Testis (tissue), 3 donors: ENCODE measurements around the gene EID1. TPM values are rescaled to one million over a fixed set of nuclear protein-coding genes. Genes with fewer than 3 reads are reported as not detected.
A peak's percentile ranks its signal among the peaks of the same experiment; 100 is the strongest.
"Not testable (repeated sequence)": the region's sequence is repeated elsewhere in the genome, so short reads cannot be mapped to it uniquely, and the experiment has no call there.

Experiments
- DNase-seq: peaks from one replicate; pipeline ENCODE4 v3.0.0-alpha.2; 2019
- H3K27ac ChIP-seq, 2 donors: fragments of 200-600 bp; sonication (generic); one replicate each; pipeline ENCODE4 v1.5.1; 2019
- H3K27me3 ChIP-seq: fragments of 200-600 bp; sonication (generic); one replicate; pipeline ENCODE4 v1.5.1; 2019
- H3K36me3 ChIP-seq: fragments of 200-600 bp; sonication (generic); one replicate; pipeline ENCODE4 v1.5.1; 2017; ENCODE audit warnings: low read depth; ENCODE audit errors: missing control alignments
- H3K4me1 ChIP-seq: fragments of 200-600 bp; sonication (generic); one replicate; pipeline ENCODE4 v1.5.1; 2019
- H3K4me3 ChIP-seq, 2 donors: fragments of 200-600 bp; sonication (generic); one replicate each; pipeline ENCODE4 v1.5.1; 2017 to 2019
- H3K9me3 ChIP-seq: fragments of 200-600 bp; sonication (generic); one replicate; pipeline ENCODE4 v1.5.1; 2017
- POLR2A ChIP-seq: fragments of 450-650 bp; IDR thresholded peaks from one replicate; pipeline ENCODE4 v1.6.1; 2017; ENCODE audit warnings: antibody characterized with exemption, mild to moderate bottlenecking, moderate library complexity
- WGBS, 2 donors: methylation state at CpG; one replicate each; pipeline ENCODE4 v1.1.5; 2018; 5-methylcytosine and 5-hydroxymethylcytosine counted together
- intact Hi-C: fragments of 100-400 bp; cut with DNase I; formaldehyde crosslinking; loops from one replicate; pipeline ENCODE4 v1.15.1; 2023; ENCODE audit warnings: low total_unique reads
- polyA plus RNA-seq: library from polyadenylated mRNA; stranded (reverse); fragments of 350-450 nt; fragmentation: Illumina TruSeq; extraction: RNeasy Lipid Tissue Mini Kit (QIAGEN cat#74804); gene quantifications from one replicate; pipeline ENCODE4 v1.2.3, GENCODE V29; 2014; ENCODE audit warnings: low read depth, low replicate concordance; ENCODE audit not compliant: insufficient read depth
- total RNA-seq, 2 donors: library from RNA; depleted of rRNA; stranded (reverse); fragments of >200 nt; gene quantifications; one replicate each; pipeline ENCODE4 v1.2.3, GENCODE V29; 2016
- TF ChIP-seq, protein P1 (sequence below), 3 experiments: fragments of 450-650 bp in 2 of 3; fragments of 200-600 bp in 1 of 3; sonication (generic) in 1 of 3; IDR thresholded peaks; one replicate each; pipeline ENCODE4 v1.5.1; 2016 to 2019; ENCODE audit warnings: antibody characterized with exemption in 3 of 3, mild to moderate bottlenecking in 2 of 3, moderate library complexity in 1 of 3

The EID1 gene
- total and polyA plus RNA-seq, 3 donors from 2014 or later: 84.1 to 229 (median 164) TPM

DNA sequence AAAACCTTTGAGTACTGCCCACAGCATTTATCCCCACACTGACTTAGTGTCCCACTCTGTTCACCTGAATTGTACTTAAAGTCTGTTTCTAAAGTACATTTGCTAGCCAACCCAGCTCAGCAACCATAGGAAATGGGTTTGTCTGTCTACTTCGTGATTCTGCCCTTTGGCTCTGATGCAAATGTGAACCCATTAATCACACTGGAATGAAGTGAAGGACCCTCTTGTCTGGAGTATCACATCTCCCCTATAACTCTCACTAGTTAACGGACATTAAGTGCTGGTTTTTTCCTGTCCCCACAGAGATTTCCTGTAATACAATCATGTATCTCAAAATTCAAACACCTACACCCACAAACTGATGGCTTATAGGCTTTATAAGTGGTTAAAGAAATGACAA is 20.5 kb downstream of the EID1 start:
- H3K4me1 ChIP-seq: peaks cover 28% of the 10 kb centered on the region
- no peak for DNase-seq
- intact Hi-C loops: no loop called here
- no peak overlapping the region for H3K4me3 ChIP-seq
- H3K9me3 ChIP-seq: no peaks in the 10 kb centered on the region
- H3K27ac ChIP-seq: peak overlapping the region; percentile 81 to 90
- no peaks in the 10 kb centered on the region for H3K36me3 ChIP-seq
- no peaks in the 10 kb centered on the region for H3K27me3 ChIP-seq
- 51 to 75% methylated on average over 2 of the region's 2 CpGs for WGBS, 2 donors
- TF ChIP-seq, protein P1, sequence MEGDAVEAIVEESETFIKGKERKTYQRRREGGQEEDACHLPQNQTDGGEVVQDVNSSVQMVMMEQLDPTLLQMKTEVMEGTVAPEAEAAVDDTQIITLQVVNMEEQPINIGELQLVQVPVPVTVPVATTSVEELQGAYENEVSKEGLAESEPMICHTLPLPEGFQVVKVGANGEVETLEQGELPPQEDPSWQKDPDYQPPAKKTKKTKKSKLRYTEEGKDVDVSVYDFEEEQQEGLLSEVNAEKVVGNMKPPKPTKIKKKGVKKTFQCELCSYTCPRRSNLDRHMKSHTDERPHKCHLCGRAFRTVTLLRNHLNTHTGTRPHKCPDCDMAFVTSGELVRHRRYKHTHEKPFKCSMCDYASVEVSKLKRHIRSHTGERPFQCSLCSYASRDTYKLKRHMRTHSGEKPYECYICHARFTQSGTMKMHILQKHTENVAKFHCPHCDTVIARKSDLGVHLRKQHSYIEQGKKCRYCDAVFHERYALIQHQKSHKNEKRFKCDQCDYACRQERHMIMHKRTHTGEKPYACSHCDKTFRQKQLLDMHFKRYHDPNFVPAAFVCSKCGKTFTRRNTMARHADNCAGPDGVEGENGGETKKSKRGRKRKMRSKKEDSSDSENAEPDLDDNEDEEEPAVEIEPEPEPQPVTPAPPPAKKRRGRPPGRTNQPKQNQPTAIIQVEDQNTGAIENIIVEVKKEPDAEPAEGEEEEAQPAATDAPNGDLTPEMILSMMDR (IDR thresholded peaks at IDR 0.05): no peak
- no peak for TF ChIP-seq POLR2A

GRCh38 chr15:48899793-48900192 is 21.9 kb downstream of the EID1 start:
- Histone ChIP-seq H3K36me3 (no peaks in the 10 kb centered on the region), H3K9me3 (no peaks in the 10 kb centered on the region), H3K4me3 (no peak overlapping the region), H3K27me3 (no peaks in the 10 kb centered on the region), H3K4me1 (peaks cover 28% of the 10 kb centered on the region), H3K27ac (peak overlapping the region in 1 of 2 donors; percentile 56)
- TF ChIP-seq, protein P1 (IDR thresholded peaks at IDR 0.05): no peak
- no peak for TF ChIP-seq POLR2A
- intact Hi-C loops: no loop called here
- DNase-seq: no peak
- WGBS, 2 donors: 87% methylated on average over 4 of the region's 4 CpGs

DNA sequence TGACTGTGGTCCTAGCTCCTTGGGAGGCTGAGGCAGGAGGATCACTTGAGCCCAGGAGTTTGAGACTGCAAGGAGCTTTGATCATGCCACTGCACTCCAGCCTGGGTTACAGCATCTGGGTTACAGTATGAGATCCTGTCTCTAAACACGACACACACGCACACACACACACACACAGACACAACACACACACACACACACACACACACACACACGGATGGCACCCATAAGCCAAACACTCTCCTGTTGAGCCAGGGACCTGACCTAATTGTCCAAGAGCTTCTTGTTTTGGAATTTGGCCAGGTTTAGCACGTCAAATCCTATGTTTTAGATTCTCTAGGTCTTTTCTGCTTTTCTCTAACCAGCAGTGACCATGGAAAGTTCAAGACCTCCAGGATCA is 26.8 kb downstream of the EID1 start:
- H3K27me3 ChIP-seq: no peaks in the 10 kb centered on the region
- TF ChIP-seq, protein P1 (IDR thresholded peaks at IDR 0.05): no peak
- TF ChIP-seq POLR2A: no peak
- peaks cover 11% of the 10 kb centered on the region for H3K4me1 ChIP-seq
- H3K4me3 ChIP-seq: no peak overlapping the region
- 96% methylated on average over 4 of the region's 4 CpGs for WGBS, 2 donors
- intact Hi-C loops: no loop called here
- no peak overlapping the region for H3K27ac ChIP-seq
- H3K36me3 ChIP-seq: no peaks in the 10 kb centered on the region
- H3K9me3 ChIP-seq: no peaks in the 10 kb centered on the region
- DNase-seq: no peak

DNA sequence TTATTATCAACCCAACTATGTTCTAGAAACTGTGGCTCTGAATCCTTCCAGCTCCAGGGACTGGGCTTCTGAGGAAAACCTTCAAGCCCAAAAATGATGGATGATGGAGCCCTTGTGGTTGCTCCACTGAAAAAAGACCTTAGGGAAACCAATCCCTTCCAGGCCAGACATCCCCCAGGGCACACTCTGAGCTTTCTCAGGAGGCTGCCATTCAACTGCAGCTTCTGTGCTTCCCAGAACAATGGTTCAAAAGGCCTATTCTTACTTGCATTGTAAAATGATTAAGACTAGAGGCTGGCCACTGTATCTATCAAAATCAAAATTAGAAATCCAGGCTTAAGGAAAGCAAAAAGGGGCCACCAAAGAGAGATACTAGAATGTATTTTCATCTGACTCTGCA is 27.3 kb downstream of the EID1 start:
- H3K9me3 ChIP-seq: no peaks in the 10 kb centered on the region
- H3K4me1 ChIP-seq: peaks cover 8% of the 10 kb centered on the region
- H3K27me3 ChIP-seq: no peaks in the 10 kb centered on the region
- TF ChIP-seq POLR2A: no peak
- TF ChIP-seq, protein P1 (IDR thresholded peaks at IDR 0.05): no peak
- no peaks in the 10 kb centered on the region for H3K36me3 ChIP-seq
- no peak for DNase-seq
- intact Hi-C loops: no loop called here
- no peak overlapping the region for H3K27ac ChIP-seq
- H3K4me3 ChIP-seq: no peak overlapping the region

DNA sequence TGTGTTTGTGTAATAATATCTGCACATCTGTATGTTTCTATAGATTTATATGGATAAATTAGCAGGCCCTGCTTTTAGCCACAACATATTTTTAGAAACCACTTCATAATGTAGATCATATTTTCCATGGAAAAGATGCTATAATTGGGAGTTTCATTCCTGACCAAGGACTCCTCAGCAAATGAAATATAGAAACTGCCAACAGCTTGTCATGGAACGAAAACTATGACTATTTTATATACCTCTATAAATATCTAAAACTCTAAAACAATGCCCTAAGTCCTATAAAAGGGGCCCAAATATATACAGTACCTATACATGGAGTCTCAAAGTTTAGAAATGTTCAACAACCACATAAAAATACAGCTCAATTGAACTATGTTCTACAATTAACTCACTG is 27.9 kb downstream of the EID1 start:
- Histone ChIP-seq H3K36me3 (no peaks in the 10 kb centered on the region), H3K27me3 (no peaks in the 10 kb centered on the region), H3K9me3 (no peaks in the 10 kb centered on the region), H3K4me3 (no peak overlapping the region), H3K27ac (no peak overlapping the region), H3K4me1 (peaks cover 3% of the 10 kb centered on the region)
- no peak for DNase-seq
- intact Hi-C loops: no loop called here
- WGBS, 2 donors: 82% methylated on average over 1 of the region's 1 CpG
- no peak for TF ChIP-seq POLR2A
- TF ChIP-seq, protein P1 (IDR thresholded peaks at IDR 0.05): no peak

- H3K4me3 ChIP-seq, H3K4me1 ChIP-seq, intact Hi-C loops, H3K27me3 ChIP-seq, H3K36me3 ChIP-seq, DNase-seq, H3K27ac ChIP-seq, H3K9me3 ChIP-seq: not testable (repeated sequence)
- WGBS, 2 donors: 68 to 75% methylated on average over 2 of the region's 2 CpGs
Measured at GRCh38 chr15:48909313-48909712, 31.4 kb downstream of the EID1 start.

DNA sequence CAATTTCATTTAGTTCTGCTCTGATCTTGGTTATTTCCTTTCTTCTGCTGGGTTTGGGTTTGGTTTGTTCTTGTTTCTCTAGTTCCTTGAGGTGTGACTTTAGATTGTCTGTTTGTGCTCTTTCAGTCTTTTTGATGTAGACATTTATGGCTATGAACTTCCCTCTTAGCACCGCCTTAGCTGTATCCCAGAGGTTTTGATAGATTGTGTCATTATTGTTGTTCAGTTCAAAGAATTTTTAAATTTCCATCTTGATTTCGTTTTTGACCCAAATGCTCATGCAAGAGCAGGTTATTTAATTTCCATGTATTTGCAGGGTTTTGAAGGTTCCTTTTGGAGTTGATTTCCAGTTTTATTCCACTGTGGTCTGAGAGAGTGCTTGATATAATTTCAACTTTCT is 32.6 kb downstream of the EID1 start:
- H3K36me3 ChIP-seq, H3K27me3 ChIP-seq, H3K9me3 ChIP-seq, H3K4me3 ChIP-seq, intact Hi-C loops, H3K4me1 ChIP-seq, DNase-seq, H3K27ac ChIP-seq: not testable (repeated sequence)
- 80 to 90% methylated on average over 2 of the region's 2 CpGs for WGBS, 2 donors
